Fibroblast of the aortic adventitia (primary cell): ENCODE results near the gene IMPDH2. TPM values are rescaled to one million over a fixed set of nuclear protein-coding genes. Genes with fewer than 3 reads are reported as not detected.

Experiments
- DNase-seq: peaks from one replicate; pipeline ENCODE4 v3.0.0-alpha.2; 2010; ENCODE audit warnings: low read depth
- H3K4me3 ChIP-seq: 2 replicates; pipeline ENCODE4 v1.5.1; 2011; ENCODE audit warnings: low read depth, mild to moderate bottlenecking, control low read depth, low read length, moderate library complexity
- CTCF ChIP-seq: IDR thresholded peaks from 2 replicates; pipeline ENCODE4 v1.5.1; 2011; ENCODE audit warnings: mild to moderate bottlenecking, low read length, control low read depth, inconsistent platforms; ENCODE audit not compliant: insufficient read depth
- total RNA-seq: library from RNA; depleted of rRNA; stranded (reverse); fragments of >200 nt; gene quantifications from 2 replicates; pipeline ENCODE4 v1.2.3, GENCODE V29; 2012; ENCODE audit warnings: low replicate concordance

Gene IMPDH2
- total RNA-seq, 1 donor, result 313 TPM

GRCh38 chr3:49026536-49026935 lies 2.7 kb downstream of the IMPDH2 start:
- no peak for TF ChIP-seq CTCF
- DNase-seq, result no peak
- no peak overlapping the region for H3K4me3 ChIP-seq

GRCh38 chr3:49025793-49026520 lies 3.2 kb downstream of the IMPDH2 start:
- TF ChIP-seq CTCF, result no peak
- no peak overlapping the region for H3K4me3 ChIP-seq
- DNase-seq, result no peak

- no peak for TF ChIP-seq CTCF
- H3K4me3 ChIP-seq, result no peak overlapping the region
- no peak for DNase-seq
Measured at GRCh38 chr3:49025005-49025792, 4.0 kb downstream of the IMPDH2 start.

GRCh38 chr3:49024449-49024848 lies 4.7 kb downstream of the IMPDH2 start:
- no peak for DNase-seq
- TF ChIP-seq CTCF, result no peak
- H3K4me3 ChIP-seq, result no peak overlapping the region

- DNase-seq, result no peak
- no peak overlapping the region for H3K4me3 ChIP-seq
- no peak for TF ChIP-seq CTCF
Measured at GRCh38 chr3:49023775-49024174, 5.4 kb downstream of the IMPDH2 start.

- no peak for TF ChIP-seq CTCF
- no peak for DNase-seq
- peak overlapping the region; percentile 92 for H3K4me3 ChIP-seq
Measured at GRCh38 chr3:49022688-49023171, 6.5 kb downstream of the IMPDH2 start.
